ENCODE data around the gene ADARB2. TPM values are rescaled to one million over a fixed set of nuclear protein-coding genes. Genes with fewer than 3 reads are reported as not detected.

Gene ADARB2
- total RNA-seq, 4 donors from 2014 or later: 0.80 to 4.9 (median 2.3) TPM

DNA sequence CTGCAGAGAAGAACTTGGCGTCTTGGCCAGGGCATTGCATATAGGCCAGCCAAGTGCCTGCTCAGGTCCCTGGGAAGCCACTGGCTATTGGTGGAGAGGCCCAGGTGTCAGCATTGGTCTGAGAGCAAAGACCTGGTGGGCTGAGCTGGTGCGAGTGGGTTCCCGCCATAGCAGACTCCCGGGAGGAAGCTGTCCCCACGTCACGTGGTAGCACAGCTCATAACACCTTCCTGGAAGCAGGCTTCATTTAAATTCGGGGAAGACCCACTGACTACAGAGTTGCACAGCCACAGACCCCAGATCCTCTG lies 550.7 kb downstream of the ADARB2 start:
- Histone ChIP-seq H3K27me3 (no peaks in the 10 kb centered on the region), H3K4me1 (peaks cover 0 to 8% (median 2%) of the 10 kb centered on the region in 4 donors), H3K36me3 (no peaks in the 10 kb centered on the region), H3K4me3 (no peak overlapping the region), H3K27ac (no peak overlapping the region), H3K9me3 (no peaks in the 10 kb centered on the region)
- intact Hi-C loops (cut with DNase I; ENCODE audit: low total_unique reads): no loop called here
- in situ Hi-C loops (cut with MboI; ENCODE audit: low pct_ligation_motif_present in 1 of 4, low pct_unique_long_range_greater_than_20kb in 1 of 4, low sequenced_read_pairs in 3 of 4): no loop called here
- TF ChIP-seq POLR2AphosphoS5 (IDR thresholded peaks at IDR 0.05) (no peak), EP300 (IDR thresholded peaks at IDR 0.05; ENCODE audit: low read depth) (no peak), POLR2A (IDR thresholded peaks at IDR 0.05) (no peak)
- TF ChIP-seq, protein P1, sequence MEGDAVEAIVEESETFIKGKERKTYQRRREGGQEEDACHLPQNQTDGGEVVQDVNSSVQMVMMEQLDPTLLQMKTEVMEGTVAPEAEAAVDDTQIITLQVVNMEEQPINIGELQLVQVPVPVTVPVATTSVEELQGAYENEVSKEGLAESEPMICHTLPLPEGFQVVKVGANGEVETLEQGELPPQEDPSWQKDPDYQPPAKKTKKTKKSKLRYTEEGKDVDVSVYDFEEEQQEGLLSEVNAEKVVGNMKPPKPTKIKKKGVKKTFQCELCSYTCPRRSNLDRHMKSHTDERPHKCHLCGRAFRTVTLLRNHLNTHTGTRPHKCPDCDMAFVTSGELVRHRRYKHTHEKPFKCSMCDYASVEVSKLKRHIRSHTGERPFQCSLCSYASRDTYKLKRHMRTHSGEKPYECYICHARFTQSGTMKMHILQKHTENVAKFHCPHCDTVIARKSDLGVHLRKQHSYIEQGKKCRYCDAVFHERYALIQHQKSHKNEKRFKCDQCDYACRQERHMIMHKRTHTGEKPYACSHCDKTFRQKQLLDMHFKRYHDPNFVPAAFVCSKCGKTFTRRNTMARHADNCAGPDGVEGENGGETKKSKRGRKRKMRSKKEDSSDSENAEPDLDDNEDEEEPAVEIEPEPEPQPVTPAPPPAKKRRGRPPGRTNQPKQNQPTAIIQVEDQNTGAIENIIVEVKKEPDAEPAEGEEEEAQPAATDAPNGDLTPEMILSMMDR (IDR thresholded peaks at IDR 0.05): no peak
- no peak for DNase-seq
- WGBS, 2 donors (ENCODE audit: low coverage in 1 of 2): 58% methylated on average over 4 of the region's 7 CpGs; no CpG with 5 or more reads in 1 of the 2 donors

DNA sequence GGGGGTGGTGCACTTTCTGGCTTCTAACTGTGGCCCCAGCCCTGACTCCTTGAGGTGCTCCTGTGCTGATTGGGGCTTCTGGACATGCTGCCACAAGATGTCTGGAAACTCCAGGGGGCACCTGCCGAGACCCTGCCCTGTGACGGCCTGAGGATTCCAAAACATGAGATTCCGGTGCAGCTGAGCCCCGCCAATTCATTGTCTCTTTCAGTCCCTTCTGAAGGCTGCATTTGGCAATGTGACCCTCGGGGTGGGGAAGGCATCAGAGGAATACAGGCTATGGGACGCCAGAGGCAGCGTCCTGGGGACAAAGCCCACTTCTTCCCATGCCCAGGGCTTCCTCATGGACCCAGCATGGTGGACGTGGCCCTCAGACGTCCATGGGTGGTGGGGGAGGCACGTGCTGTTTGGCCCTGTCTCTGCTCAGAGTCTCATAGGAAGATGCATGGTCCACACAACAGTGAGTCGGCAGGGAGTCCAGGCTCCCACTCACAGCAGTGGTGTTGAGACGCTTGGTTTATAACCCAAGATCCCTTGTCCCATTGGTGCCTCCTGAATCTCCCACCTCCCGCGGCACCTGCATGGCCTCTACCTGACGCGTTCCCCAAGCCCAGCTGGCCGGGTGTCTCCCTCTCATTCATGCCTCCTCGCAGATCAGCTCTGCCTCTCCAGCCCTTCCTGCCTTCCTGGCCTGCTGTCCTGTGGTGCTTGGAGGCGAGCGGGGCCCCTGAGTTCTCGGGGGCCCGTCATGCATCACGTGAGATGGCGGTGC lies 551.2 kb downstream of the ADARB2 start:
- no peak for TF ChIP-seq POLR2A (IDR thresholded peaks at IDR 0.05)
- TF ChIP-seq EP300 (IDR thresholded peaks at IDR 0.05; ENCODE audit: low read depth): no peak
- no peak for TF ChIP-seq POLR2AphosphoS5 (IDR thresholded peaks at IDR 0.05)
- TF ChIP-seq, protein P1 (IDR thresholded peaks at IDR 0.05): no peak
- Histone ChIP-seq H3K4me3 (no peak overlapping the region), H3K27ac (no peak overlapping the region), H3K4me1 (peaks cover 0 to 8% (median 2%) of the 10 kb centered on the region in 4 donors), H3K27me3 (no peaks in the 10 kb centered on the region), H3K9me3 (no peaks in the 10 kb centered on the region), H3K36me3 (no peaks in the 10 kb centered on the region)
- intact Hi-C loops (cut with DNase I; ENCODE audit: low total_unique reads): no loop called here
- 82% methylated on average over 24 of the region's 24 CpGs; no CpG with 5 or more reads in 1 of the 2 donors for WGBS, 2 donors (ENCODE audit: low coverage in 1 of 2)
- no peak for DNase-seq
- in situ Hi-C loops (cut with MboI; ENCODE audit: low pct_ligation_motif_present in 1 of 4, low pct_unique_long_range_greater_than_20kb in 1 of 4, low sequenced_read_pairs in 3 of 4): no loop called here

DNA sequence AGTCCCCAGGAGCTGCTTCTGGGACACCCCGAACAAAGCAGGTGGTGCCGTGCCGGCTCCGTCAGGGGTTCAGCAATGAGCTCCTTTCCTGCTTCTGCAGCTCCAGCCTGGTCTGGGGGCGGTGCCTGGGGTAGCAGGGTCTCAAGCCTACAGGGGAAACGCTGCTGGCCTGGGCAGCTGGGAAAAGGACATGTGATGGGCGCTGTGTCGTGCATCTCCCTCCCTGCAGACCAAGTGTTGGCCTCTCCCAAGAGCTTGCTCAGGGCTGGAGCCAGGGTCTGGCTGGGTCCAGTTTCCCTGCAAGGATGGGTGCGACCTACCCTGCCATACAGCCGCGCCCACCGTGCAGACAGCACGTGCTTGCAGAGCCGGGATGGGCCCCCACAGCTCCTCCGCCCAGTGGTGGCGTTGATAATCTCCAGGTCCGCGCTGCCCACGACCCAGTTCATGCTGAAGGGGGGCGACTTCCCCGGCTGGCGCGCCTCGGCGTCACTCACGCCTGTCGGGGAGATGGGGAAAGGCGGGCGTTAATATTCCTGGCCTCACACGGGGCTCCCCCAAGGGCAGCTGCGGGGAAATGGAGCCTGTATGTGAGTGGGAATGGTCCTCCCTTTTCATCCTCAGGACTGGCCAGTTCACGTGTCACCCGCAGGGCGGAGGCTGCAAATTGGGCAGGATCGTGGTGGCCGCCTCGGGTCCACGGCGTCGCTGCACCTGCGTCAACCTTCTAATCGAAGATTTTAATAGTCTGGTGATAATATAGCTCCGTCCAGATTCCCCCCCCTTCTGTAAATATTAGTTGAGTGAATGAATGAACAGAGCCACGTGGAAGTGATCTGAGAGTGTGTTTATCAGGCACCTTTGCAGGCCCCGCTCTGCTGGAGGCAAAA lies 552.5 kb downstream of the ADARB2 start:
- Histone ChIP-seq H3K4me1 (peaks cover 0 to 8% (median 2%) of the 10 kb centered on the region in 4 donors), H3K27ac (no peak overlapping the region), H3K9me3 (no peaks in the 10 kb centered on the region), H3K4me3 (no peak overlapping the region), H3K27me3 (no peaks in the 10 kb centered on the region), H3K36me3 (no peaks in the 10 kb centered on the region)
- in situ Hi-C loops (cut with MboI; ENCODE audit: low pct_ligation_motif_present in 1 of 4, low pct_unique_long_range_greater_than_20kb in 1 of 4, low sequenced_read_pairs in 3 of 4) (no loop called here), intact Hi-C loops (cut with DNase I; ENCODE audit: low total_unique reads) (no loop called here)
- no peak for TF ChIP-seq POLR2AphosphoS5 (IDR thresholded peaks at IDR 0.05)
- TF ChIP-seq EP300 (IDR thresholded peaks at IDR 0.05; ENCODE audit: low read depth): no peak
- no peak for TF ChIP-seq POLR2A (IDR thresholded peaks at IDR 0.05)
- TF ChIP-seq, protein P1 (IDR thresholded peaks at IDR 0.05): no peak
- 82 to 100% methylated on average over 1 to 44 of the region's 45 CpGs for WGBS, 2 donors (ENCODE audit: low coverage in 1 of 2)
- DNase-seq: no peak

DNA sequence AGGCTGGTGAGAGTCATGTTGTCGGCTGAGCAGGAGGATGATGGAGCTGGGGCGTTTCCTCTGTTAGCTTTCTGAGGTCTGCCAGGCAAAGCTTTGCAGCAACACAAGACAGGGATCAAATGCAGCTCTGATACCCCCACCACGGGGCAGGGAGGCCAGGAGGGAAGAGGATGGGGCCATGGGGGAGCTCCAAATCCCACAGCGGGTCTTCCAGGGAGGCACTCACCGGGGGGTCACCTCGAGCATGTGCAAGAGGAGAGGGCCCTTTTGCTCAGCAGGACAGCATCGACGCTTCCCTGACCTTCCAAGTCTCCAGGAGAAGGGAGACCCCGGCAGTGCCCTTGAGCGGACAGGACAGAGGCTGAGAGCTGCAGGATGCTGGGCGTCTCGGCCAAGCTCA lies 553.6 kb downstream of the ADARB2 start:
- Histone ChIP-seq H3K9me3 (no peaks in the 10 kb centered on the region), H3K4me1 (peaks cover 0 to 7% (median 2%) of the 10 kb centered on the region in 4 donors), H3K27ac (no peak overlapping the region), H3K36me3 (no peaks in the 10 kb centered on the region), H3K4me3 (no peak overlapping the region), H3K27me3 (no peaks in the 10 kb centered on the region)
- DNase-seq: no peak
- 73 to 82% methylated on average over 3 to 12 of the region's 12 CpGs for WGBS, 2 donors (ENCODE audit: low coverage in 1 of 2)
- no peak for TF ChIP-seq EP300 (IDR thresholded peaks at IDR 0.05; ENCODE audit: low read depth)
- TF ChIP-seq POLR2A (IDR thresholded peaks at IDR 0.05): no peak
- TF ChIP-seq, protein P1 (IDR thresholded peaks at IDR 0.05): no peak
- no peak for TF ChIP-seq POLR2AphosphoS5 (IDR thresholded peaks at IDR 0.05)
- in situ Hi-C loops (cut with MboI; ENCODE audit: low pct_ligation_motif_present in 1 of 4, low pct_unique_long_range_greater_than_20kb in 1 of 4, low sequenced_read_pairs in 3 of 4) (no loop called here), intact Hi-C loops (cut with DNase I; ENCODE audit: low total_unique reads) (no loop called here)
